ENCODE measurements around the gene CRLF1. TPM values are rescaled to one million over a fixed set of nuclear protein-coding genes. Genes with fewer than 3 reads are reported as not detected.
A peak's percentile ranks its signal among the peaks of the same experiment; 100 is the strongest.

The CRLF1 gene
- polyA plus RNA-seq, 2 donors, result 2.8 to 11.1 TPM

DNA sequence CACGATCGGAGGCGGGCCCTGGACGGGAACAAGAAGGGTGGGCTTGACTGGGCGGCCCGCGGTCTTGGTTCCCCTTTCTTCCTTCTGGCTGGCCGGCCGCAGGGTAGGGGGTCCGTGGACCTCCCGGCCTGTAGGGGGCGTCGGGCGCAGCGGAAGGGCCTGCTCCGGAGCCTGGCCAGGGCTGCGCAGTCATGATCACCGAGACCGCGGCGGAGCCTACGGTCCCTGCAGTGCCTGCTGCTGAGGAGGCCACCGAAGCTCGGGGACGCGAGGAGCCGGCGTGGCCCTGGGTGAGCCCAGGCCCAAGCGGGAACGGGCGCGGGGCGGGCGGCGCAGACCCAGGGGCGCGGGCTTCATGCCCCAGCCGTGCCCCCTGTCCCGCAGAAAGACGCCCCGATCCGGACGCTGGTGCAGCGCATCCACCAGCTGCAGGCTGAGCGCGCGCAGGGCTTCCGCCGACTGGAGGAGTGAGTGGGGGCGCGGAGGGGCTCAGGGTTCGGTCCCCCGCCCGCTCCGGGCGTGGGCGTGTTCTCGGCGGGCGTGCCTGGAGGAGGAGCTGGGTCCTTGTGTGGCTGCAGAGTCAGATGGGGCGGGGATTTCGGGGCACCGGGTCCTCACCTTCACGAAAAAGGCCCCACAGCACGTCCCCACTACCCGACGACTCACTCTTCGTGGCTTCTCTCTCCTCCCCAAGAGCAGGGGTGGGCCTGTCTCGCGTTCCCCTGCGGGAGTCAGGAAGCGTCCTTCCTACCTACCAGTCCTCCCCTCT, 17.8 kb downstream of the CRLF1 start, which contains the start of gene REX1BD:
REX1BD (plus strand) TSS at position 188 of the 769 bp plus-strand sequence; CDS start at position 192, 4 bp downstream.
- H3K36me3 ChIP-seq (ENCODE audit: control insufficient read depth in 2 of 2, insufficient read depth in 2 of 2, low read length in 1 of 2), result peaks cover 0 to 5% of the 10 kb centered on the region in 2 donors

DNA sequence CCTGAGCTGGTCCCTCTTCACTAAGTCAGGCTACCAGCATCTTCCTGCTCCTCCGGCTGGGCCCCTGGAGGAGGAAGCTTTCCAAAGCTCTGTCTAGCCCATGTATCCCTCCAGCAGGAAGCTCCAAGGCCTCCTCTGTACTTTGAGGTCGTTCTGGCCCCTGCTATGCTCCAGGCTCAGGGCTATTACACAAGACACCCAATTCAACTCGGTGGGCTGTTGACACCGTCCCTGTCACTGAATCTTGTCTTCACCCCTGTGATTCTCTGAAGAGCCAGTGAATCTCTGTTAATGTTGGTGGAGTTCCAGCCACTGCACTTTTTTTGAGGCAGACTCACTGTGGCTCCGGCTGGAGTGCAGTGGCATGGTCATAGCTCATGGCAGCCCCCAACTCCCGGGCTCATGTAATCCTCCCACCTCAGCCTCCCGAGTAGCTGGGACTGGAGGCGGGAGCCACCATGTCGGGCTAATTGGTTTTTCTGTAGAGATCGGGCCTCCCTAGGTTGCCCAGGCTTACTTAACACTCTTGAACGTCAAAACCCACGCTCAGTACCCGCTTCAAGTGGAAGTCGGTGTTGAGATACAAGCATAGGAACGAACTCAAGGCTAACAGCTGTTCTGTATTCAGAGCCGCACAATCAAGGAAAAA, 18.5 kb downstream of the CRLF1 start:
- 34% methylated on average over 16 of the region's 16 CpGs for WGBS, 2 donors
- Histone ChIP-seq H3K27me3 (ENCODE audit: control insufficient read depth in 1 of 2, insufficient read depth in 2 of 2, low read length in 2 of 2) (no peaks in the 10 kb centered on the region), H3K4me1 (ENCODE audit: control insufficient read depth in 2 of 2, insufficient read depth in 2 of 2, low read length in 1 of 2) (peaks cover 6 to 9% of the 10 kb centered on the region in 2 donors), H3K4me3 (ENCODE audit: low read depth in 1 of 2, low read length in 2 of 2) (peak overlapping the region; percentile 78 to 85), H3K27ac (ENCODE audit: low read depth in 2 of 2, low read length in 1 of 2) (peak overlapping the region; percentile 88 to 93), H3K9me3 (ENCODE audit: control insufficient read depth in 2 of 2, insufficient read depth in 1 of 2, low read depth in 1 of 2, low read length in 1 of 2) (peaks cover 0 to 4% of the 10 kb centered on the region in 2 donors), H3K36me3 (ENCODE audit: control insufficient read depth in 2 of 2, insufficient read depth in 2 of 2, low read length in 1 of 2) (peaks cover 0 to 5% of the 10 kb centered on the region in 2 donors)

More for the DNA sequence above, 17.8 kb downstream of the CRLF1 start, which contains the start of gene REX1BD:
- no peaks in the 10 kb centered on the region for H3K27me3 ChIP-seq (ENCODE audit: control insufficient read depth in 1 of 2, insufficient read depth in 2 of 2, low read length in 2 of 2)
- peaks cover 0 to 4% of the 10 kb centered on the region in 2 donors for H3K9me3 ChIP-seq (ENCODE audit: control insufficient read depth in 2 of 2, insufficient read depth in 1 of 2, low read depth in 1 of 2, low read length in 1 of 2)
- WGBS, 2 donors, result 1% methylated on average over 65 to 72 of the region's 72 CpGs
- H3K27ac ChIP-seq (ENCODE audit: low read depth in 2 of 2, low read length in 1 of 2), result peak within 1 kb of the TSS; percentile 88 to 93
- H3K4me3 ChIP-seq (ENCODE audit: low read depth in 1 of 2, low read length in 2 of 2), result peak within 1 kb of the TSS; percentile 78 to 85
- peaks cover 6 to 9% of the 10 kb centered on the region in 2 donors for H3K4me1 ChIP-seq (ENCODE audit: control insufficient read depth in 2 of 2, insufficient read depth in 2 of 2, low read length in 1 of 2)

DNA sequence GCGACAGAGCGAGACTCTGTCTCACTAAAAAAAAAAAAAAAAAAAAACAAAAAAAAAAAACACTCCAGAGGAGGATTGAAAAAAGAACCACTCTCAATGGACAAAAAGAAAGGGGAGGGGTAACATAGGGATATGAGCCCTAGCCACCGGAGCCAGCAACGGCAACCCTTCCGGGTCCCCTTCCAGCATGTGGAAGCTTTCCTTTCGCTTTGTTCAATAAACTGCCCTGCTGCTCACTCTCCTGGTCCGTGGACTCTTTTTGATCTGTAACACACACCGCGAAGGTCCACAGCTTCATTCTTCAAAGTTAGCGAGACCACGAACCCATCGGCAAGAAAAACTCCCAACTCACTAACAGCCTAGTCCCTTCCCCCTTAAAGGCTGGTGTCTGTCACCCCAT, 19.0 kb downstream of the CRLF1 start:
- Histone ChIP-seq H3K27ac (ENCODE audit: low read depth in 2 of 2, low read length in 1 of 2) (no peak overlapping the region), H3K4me3 (ENCODE audit: low read depth in 1 of 2, low read length in 2 of 2) (no peak overlapping the region)
- 92 to 93% methylated on average over 12 of the region's 12 CpGs for WGBS, 2 donors

DNA sequence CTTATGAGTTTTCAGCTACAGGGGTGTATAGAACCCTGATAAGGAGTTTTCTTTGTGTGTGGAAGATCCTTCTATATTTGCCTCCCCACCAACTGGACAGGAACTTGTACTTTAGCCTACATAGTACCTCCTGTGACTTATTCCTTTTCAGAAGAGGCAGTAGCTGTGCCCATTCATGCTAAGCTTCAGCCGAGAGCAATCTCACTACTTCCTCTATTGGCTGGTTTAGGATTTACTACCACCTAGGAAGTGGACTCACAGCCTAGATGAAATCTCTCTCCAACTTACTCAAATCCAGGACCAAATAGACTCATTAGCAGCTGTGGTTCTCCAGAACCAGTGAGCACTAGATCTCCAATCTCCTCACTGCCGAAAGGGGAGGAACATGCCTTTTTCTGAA, 20.3 kb downstream of the CRLF1 start:
- Histone ChIP-seq H3K4me1 (ENCODE audit: control insufficient read depth in 2 of 2, insufficient read depth in 2 of 2, low read length in 1 of 2) (peaks cover 6 to 9% of the 10 kb centered on the region in 2 donors), H3K9me3 (ENCODE audit: control insufficient read depth in 2 of 2, insufficient read depth in 1 of 2, low read depth in 1 of 2, low read length in 1 of 2) (peaks cover 0 to 4% of the 10 kb centered on the region in 2 donors), H3K27ac (ENCODE audit: low read depth in 2 of 2, low read length in 1 of 2) (no peak overlapping the region), H3K4me3 (ENCODE audit: low read depth in 1 of 2, low read length in 2 of 2) (no peak overlapping the region), H3K36me3 (ENCODE audit: control insufficient read depth in 2 of 2, insufficient read depth in 2 of 2, low read length in 1 of 2) (peaks cover 0 to 5% of the 10 kb centered on the region in 2 donors), H3K27me3 (ENCODE audit: control insufficient read depth in 1 of 2, insufficient read depth in 2 of 2, low read length in 2 of 2) (no peaks in the 10 kb centered on the region)
- WGBS, 2 donors, result 60 to 64% methylated on average over 2 of the region's 2 CpGs

More for the DNA sequence above, 19.0 kb downstream of the CRLF1 start:
- Histone ChIP-seq H3K4me1 (ENCODE audit: control insufficient read depth in 2 of 2, insufficient read depth in 2 of 2, low read length in 1 of 2) (peaks cover 6 to 9% of the 10 kb centered on the region in 2 donors), H3K36me3 (ENCODE audit: control insufficient read depth in 2 of 2, insufficient read depth in 2 of 2, low read length in 1 of 2) (peaks cover 0 to 5% of the 10 kb centered on the region in 2 donors), H3K9me3 (ENCODE audit: control insufficient read depth in 2 of 2, insufficient read depth in 1 of 2, low read depth in 1 of 2, low read length in 1 of 2) (peaks cover 0 to 4% of the 10 kb centered on the region in 2 donors), H3K27me3 (ENCODE audit: control insufficient read depth in 1 of 2, insufficient read depth in 2 of 2, low read length in 2 of 2) (no peaks in the 10 kb centered on the region)

DNA sequence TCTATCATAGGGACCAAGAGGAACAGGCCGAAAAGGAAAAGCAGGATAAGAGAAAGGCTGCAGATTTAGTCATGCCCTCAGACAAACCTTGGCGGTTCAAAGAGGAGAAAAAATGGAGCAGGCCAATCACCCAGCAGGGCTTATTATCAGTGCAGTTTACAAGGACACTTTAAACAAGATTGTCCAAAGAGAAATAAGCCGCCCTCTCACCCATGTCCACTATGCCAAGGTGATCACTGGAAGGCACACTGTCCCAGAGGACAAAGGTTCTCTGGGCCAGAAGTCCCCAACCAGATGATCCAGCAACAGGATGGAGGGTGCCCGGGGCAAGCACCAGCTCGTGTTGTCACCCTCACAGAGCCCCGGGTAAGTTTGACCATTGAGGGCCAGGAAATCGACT, 26.3 kb downstream of the CRLF1 start:
- no peaks in the 10 kb centered on the region for H3K9me3 ChIP-seq (ENCODE audit: control insufficient read depth in 2 of 2, insufficient read depth in 1 of 2, low read depth in 1 of 2, low read length in 1 of 2)
- no peaks in the 10 kb centered on the region for H3K27me3 ChIP-seq (ENCODE audit: control insufficient read depth in 1 of 2, insufficient read depth in 2 of 2, low read length in 2 of 2)
- H3K36me3 ChIP-seq (ENCODE audit: control insufficient read depth in 2 of 2, insufficient read depth in 2 of 2, low read length in 1 of 2), result peaks cover 8 to 12% of the 10 kb centered on the region in 2 donors
- H3K4me3 ChIP-seq (ENCODE audit: low read depth in 1 of 2, low read length in 2 of 2), result no peak overlapping the region
- WGBS, 2 donors, result 65 to 74% methylated on average over 7 of the region's 7 CpGs
- no peak overlapping the region for H3K27ac ChIP-seq (ENCODE audit: low read depth in 2 of 2, low read length in 1 of 2)
- no peaks in the 10 kb centered on the region for H3K4me1 ChIP-seq (ENCODE audit: control insufficient read depth in 2 of 2, insufficient read depth in 2 of 2, low read length in 1 of 2)

DNA sequence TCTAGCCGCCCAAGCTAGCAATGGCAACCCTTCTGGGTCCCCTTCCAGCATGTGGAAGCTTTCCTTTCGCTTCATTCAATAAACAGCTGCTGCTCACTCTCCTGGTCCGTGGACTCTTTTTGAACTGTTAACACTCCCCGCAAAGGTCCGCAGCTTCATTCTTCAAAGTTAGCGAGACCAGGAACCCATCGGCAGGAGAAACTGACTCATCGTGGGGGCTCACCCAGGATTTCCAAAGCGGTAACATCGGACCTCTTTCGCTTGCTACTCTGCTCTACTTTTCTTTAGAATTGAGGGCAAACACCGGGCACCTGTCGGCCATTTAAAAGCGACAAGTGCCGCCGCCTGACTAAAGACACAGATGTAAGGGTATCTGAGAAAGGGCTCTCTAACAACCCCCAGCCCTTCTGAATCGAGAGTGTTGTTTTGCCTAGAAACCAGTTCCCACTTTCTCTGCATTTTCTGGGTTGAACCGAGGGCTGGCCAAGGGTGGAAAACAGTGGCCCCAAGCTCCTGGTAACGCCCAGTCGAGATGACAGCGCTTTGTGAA, 29.2 kb downstream of the CRLF1 start:
- Histone ChIP-seq H3K27me3 (ENCODE audit: control insufficient read depth in 1 of 2, insufficient read depth in 2 of 2, low read length in 2 of 2) (no peaks in the 10 kb centered on the region), H3K36me3 (ENCODE audit: control insufficient read depth in 2 of 2, insufficient read depth in 2 of 2, low read length in 1 of 2) (peaks cover 17 to 28% of the 10 kb centered on the region in 2 donors), H3K27ac (ENCODE audit: low read depth in 2 of 2, low read length in 1 of 2) (no peak overlapping the region), H3K4me3 (ENCODE audit: low read depth in 1 of 2, low read length in 2 of 2) (no peak overlapping the region), H3K9me3 (ENCODE audit: control insufficient read depth in 2 of 2, insufficient read depth in 1 of 2, low read depth in 1 of 2, low read length in 1 of 2) (peaks cover 0 to 4% of the 10 kb centered on the region in 2 donors), H3K4me1 (ENCODE audit: control insufficient read depth in 2 of 2, insufficient read depth in 2 of 2, low read length in 1 of 2) (peaks cover 3 to 9% of the 10 kb centered on the region in 2 donors)
- WGBS, 2 donors, result 86 to 87% methylated on average over 21 of the region's 21 CpGs

DNA sequence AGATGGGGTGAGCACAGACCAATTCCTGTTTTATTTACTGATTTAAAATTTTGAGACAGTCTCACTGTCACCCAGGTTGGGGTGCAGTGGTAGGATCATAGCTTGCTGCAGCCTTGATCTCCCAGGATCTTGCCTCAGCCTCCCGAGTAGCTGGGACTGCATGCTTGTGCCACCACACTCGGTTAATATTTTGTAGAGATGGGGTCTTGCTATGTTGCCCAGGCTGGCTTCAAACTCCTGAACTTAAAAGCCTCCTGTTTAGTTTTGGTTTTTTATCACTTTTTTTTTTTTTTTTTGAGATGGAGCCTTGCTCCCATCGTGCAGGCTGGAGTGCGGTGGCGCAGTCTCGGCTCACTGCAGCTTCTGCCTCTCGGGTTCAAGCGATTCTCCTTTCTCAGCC, 30.2 kb downstream of the CRLF1 start:
- Histone ChIP-seq H3K36me3 (ENCODE audit: control insufficient read depth in 2 of 2, insufficient read depth in 2 of 2, low read length in 1 of 2) (peaks cover 17 to 28% of the 10 kb centered on the region in 2 donors), H3K9me3 (ENCODE audit: control insufficient read depth in 2 of 2, insufficient read depth in 1 of 2, low read depth in 1 of 2, low read length in 1 of 2) (peaks cover 0 to 4% of the 10 kb centered on the region in 2 donors)
- WGBS, 2 donors, result 83 to 96% methylated on average over 8 of the region's 8 CpGs

DNA sequence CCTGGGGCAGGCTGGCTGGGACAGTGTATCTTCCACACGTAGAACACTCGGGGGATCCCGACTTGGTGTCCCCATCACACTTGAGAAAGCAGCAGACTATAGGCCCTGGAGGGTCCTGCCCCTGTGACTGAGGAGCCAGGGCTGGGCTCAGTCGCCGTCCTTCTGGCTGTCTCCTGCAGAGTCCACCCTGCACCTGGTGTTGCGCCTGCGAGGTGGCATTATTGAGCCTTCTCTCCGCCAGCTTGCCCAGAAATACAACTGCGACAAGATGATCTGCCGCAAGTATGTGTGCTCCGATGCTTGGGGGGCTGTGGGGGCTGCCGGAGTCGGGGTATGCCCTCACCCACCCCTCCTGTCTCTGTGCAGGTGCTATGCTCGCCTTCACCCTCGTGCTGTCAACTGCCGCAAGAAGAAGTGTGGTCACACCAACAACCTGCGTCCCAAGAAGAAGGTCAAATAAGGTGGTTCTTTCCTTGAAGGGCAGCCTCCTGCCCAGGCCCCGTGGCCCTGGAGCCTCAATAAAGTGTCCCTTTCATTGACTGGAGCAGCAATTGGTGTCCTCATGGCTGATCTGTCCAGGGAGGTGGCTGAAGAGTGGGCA, 31.8 kb downstream of the CRLF1 start:
- peaks cover 3 to 9% of the 10 kb centered on the region in 2 donors for H3K4me1 ChIP-seq (ENCODE audit: control insufficient read depth in 2 of 2, insufficient read depth in 2 of 2, low read length in 1 of 2)
- no peak overlapping the region for H3K4me3 ChIP-seq (ENCODE audit: low read depth in 1 of 2, low read length in 2 of 2)
- WGBS, 2 donors, result 92 to 94% methylated on average over 18 of the region's 18 CpGs
- H3K9me3 ChIP-seq (ENCODE audit: control insufficient read depth in 2 of 2, insufficient read depth in 1 of 2, low read depth in 1 of 2, low read length in 1 of 2), result peaks cover 0 to 4% of the 10 kb centered on the region in 2 donors
- peaks cover 17 to 28% of the 10 kb centered on the region in 2 donors for H3K36me3 ChIP-seq (ENCODE audit: control insufficient read depth in 2 of 2, insufficient read depth in 2 of 2, low read length in 1 of 2)
- no peak overlapping the region for H3K27ac ChIP-seq (ENCODE audit: low read depth in 2 of 2, low read length in 1 of 2)
- no peaks in the 10 kb centered on the region for H3K27me3 ChIP-seq (ENCODE audit: control insufficient read depth in 1 of 2, insufficient read depth in 2 of 2, low read length in 2 of 2)

More for the DNA sequence above, 30.2 kb downstream of the CRLF1 start:
- Histone ChIP-seq H3K4me3 (ENCODE audit: low read depth in 1 of 2, low read length in 2 of 2) (no peak overlapping the region), H3K27ac (ENCODE audit: low read depth in 2 of 2, low read length in 1 of 2) (no peak overlapping the region), H3K27me3 (ENCODE audit: control insufficient read depth in 1 of 2, insufficient read depth in 2 of 2, low read length in 2 of 2) (no peaks in the 10 kb centered on the region), H3K4me1 (ENCODE audit: control insufficient read depth in 2 of 2, insufficient read depth in 2 of 2, low read length in 1 of 2) (peaks cover 3 to 9% of the 10 kb centered on the region in 2 donors)

All from esophagus (tissue), 2 donors.